ENCODE results near the gene FZR1. TPM values are rescaled to one million over a fixed set of nuclear protein-coding genes. Genes with fewer than 3 reads are reported as not detected.

FZR1 gene
- total RNA-seq, 2 experiments from 2014 or later: 39.9 to 40.9 TPM

- DNase-seq (no peak), ATAC-seq (no peak)
- POLR2A ChIA-PET: no interaction called here
- no peaks in the 10 kb centered on the region for H3K36me3 Mint-ChIP-seq (ENCODE audit: low read depth)
- H3K4me1 Mint-ChIP-seq (ENCODE audit: low read depth): peaks cover 16% of the 10 kb centered on the region
- H3K27me3 Mint-ChIP-seq: no peaks in the 10 kb centered on the region
- no peaks in the 10 kb centered on the region for H3K9me3 Mint-ChIP-seq
- no peak overlapping the region for H3K4me3 Mint-ChIP-seq
- intact Hi-C loops (cut with micrococcal nuclease): loop anchor here (5.0 kb wide), 1 partner anchor 152 kb away; no protein-coding TSS in a partner anchor
- TF ChIP-seq CTCF (IDR thresholded peaks at IDR 0.05): no peak
- CTCF ChIA-PET: interaction anchor here (1.0 to 2.7 kb wide), 3 partner anchors 11 to 170 kb away, joined by 4 to 15 read pairs (median 6); no protein-coding TSS in a partner anchor
- H3K27ac Mint-ChIP-seq: no peak overlapping the region
These were observed 31.5 kb upstream of the FZR1 start for GRCh38 chr19:3474614-3475013.

DNA sequence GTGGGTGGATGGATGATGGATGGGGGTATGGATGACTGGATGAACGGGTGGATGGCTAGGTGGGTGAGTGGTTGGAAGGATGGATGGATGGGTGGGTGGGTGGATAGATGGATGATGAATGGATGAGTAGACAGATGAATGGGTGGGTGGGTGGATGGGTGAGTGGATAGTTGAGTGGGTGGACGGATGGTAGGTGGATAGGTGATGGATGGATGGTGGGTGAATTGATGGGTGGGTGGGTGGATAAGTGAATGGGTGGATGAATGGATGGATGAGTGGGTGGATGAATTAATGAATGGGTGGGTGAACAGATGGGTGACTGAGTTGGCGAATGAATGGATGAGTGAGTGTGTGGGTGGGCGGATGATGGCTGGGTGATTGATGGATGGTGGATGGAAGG is 30.7 kb upstream of the FZR1 start:
- Mint-ChIP-seq H3K9me3 (no peaks in the 10 kb centered on the region), H3K4me3 (no peak overlapping the region), H3K27me3 (no peaks in the 10 kb centered on the region), H3K27ac (no peak overlapping the region), H3K36me3 (ENCODE audit: low read depth) (no peaks in the 10 kb centered on the region), H3K4me1 (ENCODE audit: low read depth) (peaks cover 16% of the 10 kb centered on the region)
- ATAC-seq (no peak), DNase-seq (no peak)
- no peak for TF ChIP-seq CTCF (IDR thresholded peaks at IDR 0.05)
- intact Hi-C loops (cut with micrococcal nuclease): no loop called here
- ChIA-PET CTCF (interaction anchor here (1.2 kb wide), 2 partner anchors 9 to 171 kb away, joined by 7 to 8 read pairs; no protein-coding TSS in a partner anchor), POLR2A (no interaction called here)

DNA sequence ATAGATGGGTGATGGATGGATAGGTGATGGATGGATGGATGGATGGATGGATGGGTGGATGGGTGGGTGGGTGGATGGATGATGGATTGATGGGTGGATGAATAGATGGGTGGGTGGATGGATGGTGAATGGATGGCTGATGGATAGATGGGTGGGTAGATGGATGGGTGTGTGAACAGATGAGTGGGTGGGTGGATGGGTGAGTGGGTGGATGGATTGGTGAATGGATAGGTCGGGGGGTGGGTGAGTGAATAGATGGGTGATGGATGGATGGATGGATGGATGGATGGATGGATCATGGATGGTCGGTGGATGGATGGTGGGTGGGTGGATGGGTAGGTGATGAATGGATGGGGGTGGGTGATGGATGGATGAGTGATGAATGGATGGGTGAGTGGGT is 29.3 kb upstream of the FZR1 start:
- ATAC-seq (no peak), DNase-seq (no peak)
- POLR2A ChIA-PET: interaction anchor here (1.3 kb wide), 1 partner anchor 23 kb away, joined by 3 read pairs; the partner anchor contains the start of gene DOHH
- H3K4me3 Mint-ChIP-seq: no peak overlapping the region
- no peaks in the 10 kb centered on the region for H3K27me3 Mint-ChIP-seq
- intact Hi-C loops (cut with micrococcal nuclease): no loop called here
- H3K4me1 Mint-ChIP-seq (ENCODE audit: low read depth): peaks cover 16% of the 10 kb centered on the region
- H3K27ac Mint-ChIP-seq: no peak overlapping the region
- H3K9me3 Mint-ChIP-seq: no peaks in the 10 kb centered on the region
- no peak for TF ChIP-seq CTCF (IDR thresholded peaks at IDR 0.05)
- H3K36me3 Mint-ChIP-seq (ENCODE audit: low read depth): no peaks in the 10 kb centered on the region
- CTCF ChIA-PET: interaction anchor here (1.2 kb wide), 2 partner anchors 8 to 172 kb away, joined by 7 to 8 read pairs; no protein-coding TSS in a partner anchor

GRCh38 chr19:3477506-3477905 is 28.6 kb upstream of the FZR1 start:
- intact Hi-C loops (cut with micrococcal nuclease): no loop called here
- no peaks in the 10 kb centered on the region for H3K27me3 Mint-ChIP-seq
- ATAC-seq: no peak
- ChIA-PET POLR2A (interaction anchor here (0.6 to 1.3 kb wide), 2 partner anchors 23 to 430 kb away, joined by 3 to 4 read pairs; partner anchors contain the start of gene DOHH), CTCF (no interaction called here)
- DNase-seq: no peak
- peaks cover 16% of the 10 kb centered on the region for H3K4me1 Mint-ChIP-seq (ENCODE audit: low read depth)
- no peaks in the 10 kb centered on the region for H3K36me3 Mint-ChIP-seq (ENCODE audit: low read depth)
- H3K9me3 Mint-ChIP-seq: no peaks in the 10 kb centered on the region
- H3K4me3 Mint-ChIP-seq: no peak overlapping the region
- H3K27ac Mint-ChIP-seq: no peak overlapping the region
- no peak for TF ChIP-seq CTCF (IDR thresholded peaks at IDR 0.05)

DNA sequence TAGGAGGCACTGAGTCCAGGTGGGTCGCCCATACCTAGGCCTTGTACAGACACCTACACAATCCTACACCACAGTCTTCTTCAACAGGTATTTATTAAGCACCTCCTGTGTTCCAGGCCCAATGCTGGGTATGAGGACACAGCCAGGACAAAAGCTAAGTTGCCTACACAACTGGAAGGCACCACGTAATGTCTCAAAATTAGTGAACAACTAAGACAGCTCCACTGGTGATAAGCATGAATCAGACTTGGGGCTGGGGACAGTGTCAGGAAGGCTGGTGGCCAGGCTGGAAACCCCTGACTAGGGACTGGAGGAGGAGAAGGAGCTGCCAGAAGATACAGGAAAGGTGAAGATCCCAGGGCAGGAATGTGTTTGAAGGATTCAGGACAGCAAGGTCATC is 28.2 kb upstream of the FZR1 start:
- ChIA-PET CTCF (no interaction called here), POLR2A (interaction anchor here (0.6 kb wide), 1 partner anchor 430 kb away, joined by 4 read pairs; no protein-coding TSS in a partner anchor)
- Mint-ChIP-seq H3K27me3 (no peaks in the 10 kb centered on the region), H3K36me3 (ENCODE audit: low read depth) (no peaks in the 10 kb centered on the region), H3K9me3 (no peaks in the 10 kb centered on the region), H3K4me3 (peak overlapping the region; percentile 47), H3K4me1 (ENCODE audit: low read depth) (peaks cover 16% of the 10 kb centered on the region), H3K27ac (peak overlapping the region; percentile 69)
- DNase-seq (no peak), ATAC-seq (no peak)
- no peak for TF ChIP-seq CTCF (IDR thresholded peaks at IDR 0.05)
- intact Hi-C loops (cut with micrococcal nuclease): no loop called here
